Keratinocyte (primary cell): ENCODE data around the gene PDZD2. TPM values are rescaled to one million over a fixed set of nuclear protein-coding genes. Genes with fewer than 3 reads are reported as not detected.
"Not testable (repeated sequence)": the region's sequence is repeated elsewhere in the genome, so short reads cannot be mapped to it uniquely, and the experiment has no call there.

Source experiments
- DNase-seq: peaks from one replicate; pipeline ENCODE4 v3.0.0-alpha.2; 2011; ENCODE audit warnings: low read depth, missing footprints, low spot score
- FAIRE-seq: peaks from 2 replicates; lab custom pipeline; 2011; peaks lifted over from hg19 to GRCh38; lab: Jason Lieb, UNC
- H2AFZ ChIP-seq: 2 replicates; pipeline ENCODE4 v1.6.0; 2012; ENCODE audit warnings: low read length, control low read depth, inconsistent platforms; ENCODE audit not compliant: control insufficient read depth
- H3K27ac ChIP-seq: 2 replicates; pipeline ENCODE4 v1.5.1; 2011; ENCODE audit warnings: low read length; ENCODE audit not compliant: control insufficient read depth, insufficient read depth
- H3K27me3 ChIP-seq: 3 replicates; pipeline ENCODE4 v1.6.0; 2011; ENCODE audit warnings: low read length; ENCODE audit not compliant: control insufficient read depth, insufficient read depth; ENCODE audit errors: extremely low read depth
- H3K36me3 ChIP-seq, 2 experiments: 2 replicates in 1 of 2; 3 replicates in 1 of 2; pipeline ENCODE4 v1.5.1; 2011; ENCODE audit warnings: low read length in 2 of 2, mild to moderate bottlenecking in 1 of 2; ENCODE audit not compliant: control insufficient read depth in 2 of 2, insufficient read depth in 2 of 2; ENCODE audit errors: extremely low read depth in 1 of 2
- H3K4me1 ChIP-seq: 3 replicates; pipeline ENCODE4 v1.5.1; 2011; ENCODE audit warnings: low read length; ENCODE audit not compliant: control insufficient read depth, insufficient read depth; ENCODE audit errors: extremely low read depth
- H3K4me2 ChIP-seq: 3 replicates; pipeline ENCODE4 v1.6.0; 2011; ENCODE audit warnings: low read depth, low read length; ENCODE audit not compliant: control insufficient read depth, insufficient read depth; ENCODE audit errors: extremely low read depth
- H3K4me3 ChIP-seq, 3 experiments: fragments of 200-600 bp in 1 of 3; sonication (generic) in 1 of 3; 2 replicates in 2 of 3; 3 replicates in 1 of 3; pipeline ENCODE4 v1.5.1; 2011 to 2016; ENCODE audit warnings: low read length in 3 of 3, mild to moderate bottlenecking in 3 of 3, control low read depth in 2 of 3, inconsistent platforms in 1 of 3, low read depth in 1 of 3, mixed read lengths in 1 of 3, mixed run types in 1 of 3, moderate library complexity in 1 of 3; ENCODE audit not compliant: control insufficient read depth in 2 of 3, insufficient read depth in 2 of 3; ENCODE audit errors: extremely low read depth in 1 of 3
- H3K79me2 ChIP-seq: 2 replicates; pipeline ENCODE4 v1.6.0; 2012; ENCODE audit warnings: low read length; ENCODE audit not compliant: control insufficient read depth, insufficient read depth
- H3K9ac ChIP-seq: 3 replicates; pipeline ENCODE4 v1.6.0; 2011; ENCODE audit warnings: low read length; ENCODE audit not compliant: control insufficient read depth, insufficient read depth; ENCODE audit errors: extremely low read depth
- H3K9me1 ChIP-seq: 3 replicates; pipeline ENCODE4 v1.6.0; 2011; ENCODE audit warnings: low read length; ENCODE audit not compliant: control insufficient read depth, insufficient read depth; ENCODE audit errors: extremely low read depth
- H3K9me3 ChIP-seq: 2 replicates; pipeline ENCODE4 v1.5.1; 2012; ENCODE audit warnings: low read depth, low read length; ENCODE audit not compliant: control insufficient read depth
- H4K20me1 ChIP-seq: 3 replicates; pipeline ENCODE4 v1.6.0; 2011; ENCODE audit warnings: low read length; ENCODE audit not compliant: control insufficient read depth, insufficient read depth; ENCODE audit errors: extremely low read depth
- EZH2 ChIP-seq: IDR thresholded peaks from one replicate; pipeline ENCODE4 v1.6.1; 2012; ENCODE audit warnings: inconsistent platforms, mild to moderate bottlenecking, low read length, moderate library complexity
- dilution Hi-C: fragments of 300-500 bp; cut with MboI; formaldehyde crosslinking; loops from one replicate; pipeline ENCODE4 v1.7.0; 2020; ENCODE audit warnings: low sequenced_read_pairs; ENCODE audit not compliant: extremely low pct_ligation_motif_present
- polyA plus RNA-seq, 5 experiments: library from polyadenylated mRNA; depleted of rRNA in 3 of 5; stranded (reverse) in 3 of 5; stranded (forward) in 1 of 5; unstranded in 1 of 5; fragments of >200 nt; gene quantifications; 1 replicate in 1 of 5; 2 replicates in 3 of 5; 3 replicates in 1 of 5; pipeline versions ENCODE4 v1.2.1 to v1.2.3, GENCODE V29; 2011 to 2012; ENCODE audit warnings: missing spikeins in 2 of 5, low read depth in 1 of 5, low replicate concordance in 1 of 5
- TF ChIP-seq, protein P1 (sequence below), 3 experiments: IDR thresholded peaks in 1 of 3; conservative IDR thresholded peaks in 1 of 3; optimal IDR thresholded peaks in 1 of 3; 2 replicates in 2 of 3; 3 replicates in 1 of 3; pipeline versions ENCODE3 to v1.5.1; 2011; ENCODE audit warnings: low read length in 3 of 3, mild to moderate bottlenecking in 3 of 3, moderate library complexity in 2 of 3, control low read depth in 1 of 3, inconsistent platforms in 1 of 3; ENCODE audit not compliant: insufficient read depth in 2 of 3; ENCODE audit errors: extremely low read depth in 1 of 3

Gene PDZD2
- polyA plus RNA-seq, 1 donor (not counting 4 experiments of a cell fraction or from before 2014, with no cell fraction given): 7.3 TPM

DNA sequence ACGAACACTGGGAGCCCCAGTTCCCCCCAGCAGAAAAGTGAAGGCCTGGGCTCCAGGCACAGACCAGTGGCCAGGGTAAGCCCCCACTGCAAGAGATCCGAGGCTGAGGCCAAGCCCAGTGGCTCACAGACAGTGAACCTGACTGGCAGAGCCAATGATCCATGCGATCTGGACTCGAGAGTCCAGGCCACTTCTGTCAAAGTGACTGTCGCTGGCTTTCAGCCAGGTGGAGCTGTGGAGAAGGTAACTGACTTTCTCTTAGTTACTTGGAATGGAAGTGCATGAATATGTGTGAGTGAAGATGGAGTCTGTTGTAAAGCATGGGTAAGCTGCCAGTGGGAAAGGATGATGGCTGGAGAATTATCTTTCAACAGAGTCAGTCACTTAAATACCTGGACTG lies 435.5 kb downstream of the PDZD2 start:
- no peak overlapping the region for H3K27ac ChIP-seq
- no peaks in the 10 kb centered on the region for H3K9me1 ChIP-seq
- DNase-seq (no peak), FAIRE-seq (no peak)
- no peak overlapping the region for H2AFZ ChIP-seq
- H3K4me2 ChIP-seq: no peak overlapping the region
- TF ChIP-seq, protein P1, sequence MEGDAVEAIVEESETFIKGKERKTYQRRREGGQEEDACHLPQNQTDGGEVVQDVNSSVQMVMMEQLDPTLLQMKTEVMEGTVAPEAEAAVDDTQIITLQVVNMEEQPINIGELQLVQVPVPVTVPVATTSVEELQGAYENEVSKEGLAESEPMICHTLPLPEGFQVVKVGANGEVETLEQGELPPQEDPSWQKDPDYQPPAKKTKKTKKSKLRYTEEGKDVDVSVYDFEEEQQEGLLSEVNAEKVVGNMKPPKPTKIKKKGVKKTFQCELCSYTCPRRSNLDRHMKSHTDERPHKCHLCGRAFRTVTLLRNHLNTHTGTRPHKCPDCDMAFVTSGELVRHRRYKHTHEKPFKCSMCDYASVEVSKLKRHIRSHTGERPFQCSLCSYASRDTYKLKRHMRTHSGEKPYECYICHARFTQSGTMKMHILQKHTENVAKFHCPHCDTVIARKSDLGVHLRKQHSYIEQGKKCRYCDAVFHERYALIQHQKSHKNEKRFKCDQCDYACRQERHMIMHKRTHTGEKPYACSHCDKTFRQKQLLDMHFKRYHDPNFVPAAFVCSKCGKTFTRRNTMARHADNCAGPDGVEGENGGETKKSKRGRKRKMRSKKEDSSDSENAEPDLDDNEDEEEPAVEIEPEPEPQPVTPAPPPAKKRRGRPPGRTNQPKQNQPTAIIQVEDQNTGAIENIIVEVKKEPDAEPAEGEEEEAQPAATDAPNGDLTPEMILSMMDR (optimal IDR thresholded peaks at IDR 0.05 in 1 of 3, IDR thresholded peaks at IDR 0.05 in 1 of 3, conservative IDR thresholded peaks at IDR 0.05 in 1 of 3; ENCODE audit: extremely low read depth in 1 of 3, insufficient read depth in 2 of 3, low read length in 3 of 3): no peak
- TF ChIP-seq EZH2: no peak
- H4K20me1 ChIP-seq: no peaks in the 10 kb centered on the region
- no peak overlapping the region for H3K4me3 ChIP-seq
- H3K4me1 ChIP-seq: no peaks in the 10 kb centered on the region
- no peaks in the 10 kb centered on the region for H3K27me3 ChIP-seq
- H3K36me3 ChIP-seq: peaks cover 0 to 5% of the 10 kb centered on the region in 2 experiments
- no peaks in the 10 kb centered on the region for H3K79me2 ChIP-seq
- H3K9me3 ChIP-seq: no peaks in the 10 kb centered on the region
- H3K9ac ChIP-seq: no peak overlapping the region
- dilution Hi-C loops: no loop called here

DNA sequence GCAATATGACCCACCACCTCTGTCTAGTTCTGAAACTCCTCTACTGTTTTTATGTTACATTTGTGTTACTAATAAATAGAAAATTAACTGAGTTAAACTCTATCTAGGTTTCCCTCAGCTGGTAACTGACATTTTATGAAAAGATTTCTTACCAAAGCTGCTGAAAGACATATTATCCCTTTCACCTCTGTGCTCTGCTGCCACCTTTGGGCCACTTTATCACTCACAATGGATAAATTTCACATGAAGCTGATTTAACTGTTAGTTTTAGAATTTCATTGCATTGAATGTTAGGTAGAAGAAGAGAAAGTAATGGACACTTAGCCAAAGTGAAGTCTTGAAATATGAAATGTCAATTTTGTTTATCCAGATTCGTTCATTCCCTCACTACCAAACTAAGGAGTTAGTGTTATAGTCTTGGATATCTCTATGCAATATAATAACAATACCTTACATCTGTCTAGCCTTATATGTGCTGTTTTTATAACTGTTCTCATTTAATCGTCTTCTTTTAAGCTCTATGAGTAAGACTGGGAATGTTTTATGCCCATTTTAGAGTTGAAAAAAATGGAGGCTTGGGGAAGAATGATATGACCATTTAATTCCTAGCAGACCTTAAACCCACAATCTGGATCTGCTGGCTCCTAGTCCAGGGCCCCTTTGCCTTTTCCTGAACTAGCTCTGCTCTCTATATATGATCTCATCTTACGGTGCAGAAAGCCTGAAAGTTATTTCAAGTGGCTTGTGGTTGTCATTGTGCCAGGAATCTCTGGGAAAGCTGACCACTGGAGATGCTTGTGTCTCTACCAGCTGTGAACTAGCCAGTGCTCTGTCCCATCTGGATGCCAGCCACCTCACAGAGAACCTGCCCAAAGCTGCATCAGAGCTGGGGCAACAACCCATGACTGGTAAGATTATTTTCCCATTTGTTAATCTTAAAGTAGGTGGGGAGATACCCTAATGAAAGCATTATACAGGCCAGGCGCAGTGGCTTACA lies 438.1 kb downstream of the PDZD2 start:
- no peak for TF ChIP-seq EZH2
- TF ChIP-seq, protein P1 (optimal IDR thresholded peaks at IDR 0.05 in 1 of 3, IDR thresholded peaks at IDR 0.05 in 1 of 3, conservative IDR thresholded peaks at IDR 0.05 in 1 of 3; ENCODE audit: extremely low read depth in 1 of 3, insufficient read depth in 2 of 3, low read length in 3 of 3): peak in 2 of 3 experiments; percentile 62 to 77
- H3K4me1 ChIP-seq: no peaks in the 10 kb centered on the region
- no peaks in the 10 kb centered on the region for H3K9me3 ChIP-seq
- H3K9me1 ChIP-seq: no peaks in the 10 kb centered on the region
- no peak overlapping the region for H3K4me3 ChIP-seq
- FAIRE-seq (no peak), DNase-seq (no peak)
- H4K20me1 ChIP-seq: no peaks in the 10 kb centered on the region
- peaks cover 0 to 3% of the 10 kb centered on the region in 2 experiments for H3K36me3 ChIP-seq
- no peaks in the 10 kb centered on the region for H3K79me2 ChIP-seq
- dilution Hi-C loops: no loop called here
- H3K9ac ChIP-seq: no peak overlapping the region
- H3K27me3 ChIP-seq: no peaks in the 10 kb centered on the region
- no peak overlapping the region for H3K27ac ChIP-seq
- no peak overlapping the region for H2AFZ ChIP-seq
- no peak overlapping the region for H3K4me2 ChIP-seq

DNA sequence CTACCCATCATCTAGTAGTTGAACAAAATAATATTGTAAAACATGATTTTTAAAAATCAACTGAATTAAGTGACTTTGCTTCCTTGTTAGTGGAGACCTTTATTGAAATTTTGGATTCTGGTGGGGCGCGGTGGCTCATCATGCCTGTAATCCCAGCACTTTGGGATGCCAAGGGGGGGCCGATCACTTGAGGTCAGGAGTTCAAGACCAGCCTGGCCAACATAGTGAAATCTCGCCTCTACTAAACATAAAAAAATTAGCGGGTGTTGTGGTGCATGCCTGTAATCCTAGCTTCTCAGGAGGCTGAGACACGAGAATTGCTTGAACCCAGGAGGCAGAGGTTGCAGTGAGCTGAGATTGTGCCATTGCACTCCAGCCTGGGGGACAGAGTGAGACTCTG lies 439.9 kb downstream of the PDZD2 start:
- H3K9ac ChIP-seq, H3K27me3 ChIP-seq, DNase-seq, H3K9me1 ChIP-seq, FAIRE-seq, H3K4me2 ChIP-seq, H3K4me3 ChIP-seq, H2AFZ ChIP-seq, H3K79me2 ChIP-seq, dilution Hi-C loops, H4K20me1 ChIP-seq, H3K27ac ChIP-seq, H3K4me1 ChIP-seq, H3K9me3 ChIP-seq, H3K36me3 ChIP-seq: not testable (repeated sequence)
